Fibroblast of mammary gland (primary cell): ENCODE data around the gene FCRL6.

Experiments used
- DNase-seq: peaks from one replicate; pipeline ENCODE4 v3.0.0-alpha.2; 2010; ENCODE audit warnings: low read depth
- H3K4me3 ChIP-seq: 2 replicates; pipeline ENCODE4 v1.5.1; 2011; ENCODE audit warnings: low read depth, mild to moderate bottlenecking, low read length, moderate library complexity; ENCODE audit not compliant: control insufficient read depth
- TF ChIP-seq, protein P1 (sequence below): conservative IDR thresholded peaks from 2 replicates; pipeline ENCODE4 v1.5.1; 2011; ENCODE audit warnings: low read depth, low read length, inconsistent platforms; ENCODE audit not compliant: control insufficient read depth, insufficient read depth

The FCRL6 gene

DNA sequence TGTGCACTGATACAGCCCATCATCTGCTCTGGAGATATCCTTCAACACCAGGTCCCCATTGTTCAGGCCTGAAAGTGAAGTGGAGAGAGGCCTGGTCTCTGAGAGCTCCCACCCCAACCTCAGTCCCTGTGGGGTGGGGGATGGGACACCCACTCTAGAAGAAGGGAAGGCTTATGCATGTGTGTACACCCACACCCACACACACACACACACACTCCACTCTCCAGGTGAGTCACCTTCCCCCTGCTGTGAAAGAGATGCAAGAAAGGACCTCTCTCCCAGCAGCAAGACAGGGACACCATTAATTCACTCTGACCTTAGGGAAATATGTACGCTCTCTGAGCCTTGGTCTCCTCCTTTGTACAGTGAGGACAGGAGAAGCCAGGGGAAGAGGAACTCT, 54.4 kb downstream of the FCRL6 start:
- TF ChIP-seq, protein P1, sequence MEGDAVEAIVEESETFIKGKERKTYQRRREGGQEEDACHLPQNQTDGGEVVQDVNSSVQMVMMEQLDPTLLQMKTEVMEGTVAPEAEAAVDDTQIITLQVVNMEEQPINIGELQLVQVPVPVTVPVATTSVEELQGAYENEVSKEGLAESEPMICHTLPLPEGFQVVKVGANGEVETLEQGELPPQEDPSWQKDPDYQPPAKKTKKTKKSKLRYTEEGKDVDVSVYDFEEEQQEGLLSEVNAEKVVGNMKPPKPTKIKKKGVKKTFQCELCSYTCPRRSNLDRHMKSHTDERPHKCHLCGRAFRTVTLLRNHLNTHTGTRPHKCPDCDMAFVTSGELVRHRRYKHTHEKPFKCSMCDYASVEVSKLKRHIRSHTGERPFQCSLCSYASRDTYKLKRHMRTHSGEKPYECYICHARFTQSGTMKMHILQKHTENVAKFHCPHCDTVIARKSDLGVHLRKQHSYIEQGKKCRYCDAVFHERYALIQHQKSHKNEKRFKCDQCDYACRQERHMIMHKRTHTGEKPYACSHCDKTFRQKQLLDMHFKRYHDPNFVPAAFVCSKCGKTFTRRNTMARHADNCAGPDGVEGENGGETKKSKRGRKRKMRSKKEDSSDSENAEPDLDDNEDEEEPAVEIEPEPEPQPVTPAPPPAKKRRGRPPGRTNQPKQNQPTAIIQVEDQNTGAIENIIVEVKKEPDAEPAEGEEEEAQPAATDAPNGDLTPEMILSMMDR = no peak
- no peak for DNase-seq
- no peak overlapping the region for H3K4me3 ChIP-seq

DNA sequence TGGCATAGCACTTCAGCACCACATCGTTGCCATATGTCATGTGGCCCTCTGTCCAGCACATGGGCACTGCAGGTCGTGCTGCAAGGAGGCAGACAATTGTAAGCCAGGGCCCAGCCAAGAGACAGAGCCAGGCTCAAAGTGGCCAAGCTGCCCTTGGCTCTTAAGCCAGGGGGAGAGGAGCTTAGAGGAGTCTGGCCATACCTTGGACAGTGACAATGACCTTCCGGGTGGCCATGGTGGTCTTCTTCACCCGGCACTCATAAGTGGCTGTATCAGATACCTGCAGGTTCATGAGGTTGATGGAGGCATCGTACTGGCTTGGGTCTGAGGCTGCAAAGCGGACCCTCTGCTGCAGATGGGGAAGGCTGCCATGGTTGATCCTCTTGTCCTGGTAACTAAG, 55.7 kb downstream of the FCRL6 start:
- TF ChIP-seq, protein P1 = no peak
- DNase-seq = no peak
- no peak overlapping the region for H3K4me3 ChIP-seq

DNA sequence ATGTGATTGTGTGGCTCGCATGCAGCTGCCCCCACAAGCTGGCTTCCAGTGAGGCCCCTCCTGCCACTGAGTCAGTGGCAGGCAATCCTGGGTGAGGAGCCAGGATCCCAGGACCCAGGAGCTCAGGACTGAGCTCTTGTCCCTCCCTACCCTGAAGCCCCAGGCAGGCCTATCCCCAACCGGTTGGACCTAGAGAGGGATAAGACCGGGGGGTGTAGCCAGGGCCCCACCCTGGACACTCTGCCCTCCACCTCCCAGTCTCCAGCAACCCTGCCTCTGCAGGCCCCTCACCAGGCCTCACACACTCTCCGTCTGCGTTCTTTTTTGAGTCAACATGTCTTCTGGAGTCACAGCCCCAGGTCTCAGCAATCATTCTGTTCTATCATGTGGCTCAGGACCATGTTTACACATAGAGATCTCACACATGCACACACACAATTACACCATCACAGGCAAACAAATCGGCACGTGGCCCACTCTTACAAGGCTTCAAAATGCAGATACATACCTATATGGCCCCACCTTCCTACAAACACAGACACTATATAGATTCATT, 57.7 kb downstream of the FCRL6 start:
- TF ChIP-seq, protein P1 = no peak
- DNase-seq = no peak
- H3K4me3 ChIP-seq = no peak overlapping the region

DNA sequence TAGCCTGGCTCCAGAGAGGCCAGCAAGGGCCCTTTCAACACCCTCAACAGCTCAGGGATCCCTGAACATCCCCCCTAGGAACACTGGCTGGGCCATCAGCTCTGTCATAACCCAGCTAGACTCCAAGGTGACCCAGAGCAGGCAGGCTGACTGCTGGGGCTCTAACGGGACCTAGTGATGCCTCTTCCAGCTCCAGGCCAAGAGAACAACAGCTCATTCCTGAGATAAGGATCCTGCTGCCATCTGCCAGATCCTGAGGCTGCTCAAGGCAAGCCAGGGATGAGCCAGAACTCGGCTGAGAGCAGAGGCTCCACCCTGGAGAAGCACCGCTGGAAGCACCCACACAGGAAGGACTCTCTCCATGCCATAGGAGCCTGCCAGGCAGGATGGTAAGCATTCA, 58.3 kb downstream of the FCRL6 start:
- TF ChIP-seq, protein P1 = no peak
- DNase-seq = no peak
- no peak overlapping the region for H3K4me3 ChIP-seq

DNA sequence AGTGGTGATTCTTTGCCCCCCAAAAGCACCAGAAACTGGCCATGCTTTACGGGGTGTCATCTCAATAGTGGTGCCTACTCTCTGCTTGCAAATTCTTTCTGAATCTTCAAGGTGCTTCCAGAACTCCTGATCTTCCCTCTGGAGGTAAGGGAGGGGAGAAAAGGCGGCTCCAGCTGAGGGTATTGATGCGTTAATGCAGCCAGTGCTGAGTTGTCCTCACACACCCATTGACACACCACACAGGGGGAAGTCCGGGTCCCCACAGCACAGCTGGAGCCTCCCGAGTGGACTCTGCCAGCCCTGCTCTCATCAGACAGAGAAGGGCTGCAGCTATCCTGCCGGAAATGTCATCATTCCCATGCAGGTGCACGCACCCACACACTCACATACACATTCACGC, 59.1 kb downstream of the FCRL6 start:
- no peak overlapping the region for H3K4me3 ChIP-seq
- DNase-seq = no peak
- TF ChIP-seq, protein P1 = no peak

DNA sequence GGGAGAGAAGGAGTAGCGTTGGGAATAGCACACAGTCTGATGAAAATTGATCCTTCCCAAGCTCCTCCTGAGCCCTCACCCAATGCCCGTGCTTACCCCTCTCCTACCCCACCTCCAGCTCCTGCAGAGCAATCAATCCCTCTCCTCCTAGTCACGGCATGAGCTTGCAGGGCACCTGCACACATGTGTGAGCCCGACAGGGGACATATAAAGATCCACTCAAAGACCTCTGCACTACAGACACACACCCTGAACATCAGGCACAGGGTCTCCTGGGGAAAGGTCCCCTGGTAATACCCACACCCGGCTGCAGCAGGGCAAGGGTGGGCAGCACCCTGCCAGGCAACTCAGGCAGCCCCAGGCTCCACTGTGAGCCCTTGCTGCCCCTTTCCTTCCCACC, 59.9 kb downstream of the FCRL6 start:
- TF ChIP-seq, protein P1 = no peak
- H3K4me3 ChIP-seq = no peak overlapping the region

DNA sequence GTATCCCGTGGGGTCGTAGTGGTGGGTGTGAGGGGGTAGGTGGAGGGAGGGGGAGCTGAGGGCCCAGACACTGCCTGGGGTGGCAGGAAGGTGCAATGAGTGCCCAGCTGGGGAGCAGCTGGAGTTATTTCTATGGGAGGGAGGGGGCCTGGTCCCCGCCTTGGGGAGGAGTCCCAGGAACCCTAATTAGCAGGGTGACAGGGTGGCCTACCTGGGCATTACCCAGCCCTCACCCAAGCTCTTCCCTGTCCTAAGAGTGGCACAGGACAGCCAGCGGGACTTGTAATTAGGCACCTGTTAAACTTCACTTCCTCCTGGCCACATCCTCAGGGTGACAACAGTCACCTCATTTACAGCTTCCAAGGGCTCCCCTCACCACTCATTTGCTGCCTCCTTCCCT, 60.4 kb downstream of the FCRL6 start, which contains the start of gene VSIG8:
Gene VSIG8 (minus strand): TSS at position 101 of the 400 bp plus-strand sequence. CDS start 136 bp downstream, outside the sequence.
- TF ChIP-seq, protein P1 = no peak
- no peak for DNase-seq
- no peak within 1 kb of the TSS for H3K4me3 ChIP-seq

More for the DNA sequence above, 59.9 kb downstream of the FCRL6 start:
- no peak for DNase-seq
